Testis (tissue), 2 donors: Measurements from ENCODE around the gene ATP10B.

ENCODE experiments used
- CTCF ChIP-seq, 3 experiments: fragments of 450-650 bp in 2 of 3; fragments of 200-600 bp in 1 of 3; sonication (generic) in 1 of 3; IDR thresholded peaks; one replicate each; pipeline ENCODE4 v1.5.1; 2016 to 2019; ENCODE audit warnings: antibody characterized with exemption in 3 of 3, mild to moderate bottlenecking in 2 of 3, moderate library complexity in 1 of 3
- POLR2A ChIP-seq: fragments of 450-650 bp; IDR thresholded peaks from one replicate; pipeline ENCODE4 v1.6.1; 2017; ENCODE audit warnings: antibody characterized with exemption, mild to moderate bottlenecking, moderate library complexity

DNA sequence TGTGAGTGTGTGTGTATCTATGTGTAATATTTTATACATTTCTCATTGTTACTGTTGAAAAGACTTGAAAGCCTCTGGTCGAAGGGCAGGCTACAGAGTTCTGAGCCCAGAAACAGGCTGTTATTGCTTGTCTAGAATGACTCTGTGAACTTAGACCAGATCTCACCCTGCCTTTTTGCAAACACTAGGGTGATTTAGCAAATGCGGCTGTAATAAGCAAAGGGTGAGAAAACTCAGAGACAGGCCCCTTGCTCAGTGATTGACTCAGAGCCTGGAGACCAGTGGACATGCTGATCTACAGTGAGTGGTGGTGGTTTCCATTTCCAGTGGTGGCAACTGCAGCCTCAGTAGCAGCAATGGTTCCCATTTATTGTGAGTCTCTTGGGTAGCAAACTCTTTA, 183.7 kb downstream of the ATP10B start:
- no peak for TF ChIP-seq CTCF (IDR thresholded peaks at IDR 0.05)
- TF ChIP-seq POLR2A, result no peak
